Brain microvascular endothelial cell (primary cell): ENCODE measurements around the gene SAAL1.

Experiments
- DNase-seq: peaks from one replicate; pipeline ENCODE4 v3.0.0-alpha.2; 2020
- H3K27ac ChIP-seq: fragments of 250-450 bp; sonication (Bioruptor Pico); 2 replicates; pipeline ENCODE4 v1.5.1; 2020; ENCODE audit warnings: mild to moderate bottlenecking, moderate library complexity
- H3K27me3 ChIP-seq: fragments of 250-450 bp; sonication (Bioruptor Pico); replicated peaks from 2 replicates; pipeline ENCODE4 v1.5.1; 2020; ENCODE audit warnings: mild to moderate bottlenecking
- H3K36me3 ChIP-seq: fragments of 250-450 bp; sonication (Bioruptor Pico); replicated peaks from 2 replicates; pipeline ENCODE4 v1.5.1; 2020; ENCODE audit warnings: mild to moderate bottlenecking
- H3K4me3 ChIP-seq: 2 replicates; pipeline ENCODE4 v1.5.1; 2011; ENCODE audit warnings: low read depth, mild to moderate bottlenecking, control low read depth, low read length, moderate library complexity
- in situ Hi-C: cut with HindIII; loops from 2 replicates; pipeline ENCODE4 v1.10.0; 2017; ENCODE audit warnings: low sequenced_read_pairs, low pct_ligation_motif_present
- TF ChIP-seq, protein P1 (sequence below): IDR thresholded peaks from 2 replicates; pipeline ENCODE4 v1.5.1; 2011; ENCODE audit warnings: low read depth, mild to moderate bottlenecking, moderate library complexity, low read length, control low read depth, inconsistent platforms; ENCODE audit errors: missing control alignments

SAAL1 gene

DNA sequence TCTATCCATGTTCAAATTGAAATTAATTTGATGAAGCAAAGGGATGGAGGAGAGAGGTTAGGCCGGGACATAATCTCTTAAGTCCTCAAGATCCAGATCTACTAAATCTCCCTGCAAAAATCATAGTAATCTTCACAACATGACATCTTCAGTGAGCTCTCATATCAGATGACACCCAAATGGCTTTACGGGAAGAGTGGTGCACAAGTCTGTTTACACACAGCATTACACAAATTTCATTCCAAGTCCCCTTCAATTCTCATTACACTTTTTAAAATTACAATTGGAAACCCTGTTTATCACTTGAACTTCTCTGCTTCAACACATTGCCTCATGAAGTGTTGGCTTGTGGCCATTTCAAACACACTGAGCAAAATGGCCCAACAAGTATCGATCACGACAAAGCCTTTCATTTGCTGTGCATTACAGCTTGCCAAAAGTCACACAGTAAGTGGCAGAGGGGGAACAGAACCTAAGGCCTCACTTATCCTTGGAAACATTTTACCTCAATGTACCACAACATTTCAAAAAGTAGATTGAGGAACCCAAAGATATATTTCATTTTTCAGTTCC is 41.9 kb downstream of the SAAL1 start:
- Histone ChIP-seq H3K27ac (no peak overlapping the region), H3K27me3 (no peaks in the 10 kb centered on the region), H3K36me3 (no peaks in the 10 kb centered on the region), H3K4me3 (no peak overlapping the region)
- no peak for DNase-seq
- in situ Hi-C loops, result no loop called here
- TF ChIP-seq, protein P1, sequence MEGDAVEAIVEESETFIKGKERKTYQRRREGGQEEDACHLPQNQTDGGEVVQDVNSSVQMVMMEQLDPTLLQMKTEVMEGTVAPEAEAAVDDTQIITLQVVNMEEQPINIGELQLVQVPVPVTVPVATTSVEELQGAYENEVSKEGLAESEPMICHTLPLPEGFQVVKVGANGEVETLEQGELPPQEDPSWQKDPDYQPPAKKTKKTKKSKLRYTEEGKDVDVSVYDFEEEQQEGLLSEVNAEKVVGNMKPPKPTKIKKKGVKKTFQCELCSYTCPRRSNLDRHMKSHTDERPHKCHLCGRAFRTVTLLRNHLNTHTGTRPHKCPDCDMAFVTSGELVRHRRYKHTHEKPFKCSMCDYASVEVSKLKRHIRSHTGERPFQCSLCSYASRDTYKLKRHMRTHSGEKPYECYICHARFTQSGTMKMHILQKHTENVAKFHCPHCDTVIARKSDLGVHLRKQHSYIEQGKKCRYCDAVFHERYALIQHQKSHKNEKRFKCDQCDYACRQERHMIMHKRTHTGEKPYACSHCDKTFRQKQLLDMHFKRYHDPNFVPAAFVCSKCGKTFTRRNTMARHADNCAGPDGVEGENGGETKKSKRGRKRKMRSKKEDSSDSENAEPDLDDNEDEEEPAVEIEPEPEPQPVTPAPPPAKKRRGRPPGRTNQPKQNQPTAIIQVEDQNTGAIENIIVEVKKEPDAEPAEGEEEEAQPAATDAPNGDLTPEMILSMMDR, result no peak

- Histone ChIP-seq H3K36me3 (no peaks in the 10 kb centered on the region), H3K27me3 (no peaks in the 10 kb centered on the region), H3K4me3 (no peak overlapping the region), H3K27ac (no peak overlapping the region)
- no peak for DNase-seq
- TF ChIP-seq, protein P1, result no peak
- in situ Hi-C loops, result no loop called here
Measured at GRCh38 chr11:18063125-18063524, 42.8 kb downstream of the SAAL1 start.

DNA sequence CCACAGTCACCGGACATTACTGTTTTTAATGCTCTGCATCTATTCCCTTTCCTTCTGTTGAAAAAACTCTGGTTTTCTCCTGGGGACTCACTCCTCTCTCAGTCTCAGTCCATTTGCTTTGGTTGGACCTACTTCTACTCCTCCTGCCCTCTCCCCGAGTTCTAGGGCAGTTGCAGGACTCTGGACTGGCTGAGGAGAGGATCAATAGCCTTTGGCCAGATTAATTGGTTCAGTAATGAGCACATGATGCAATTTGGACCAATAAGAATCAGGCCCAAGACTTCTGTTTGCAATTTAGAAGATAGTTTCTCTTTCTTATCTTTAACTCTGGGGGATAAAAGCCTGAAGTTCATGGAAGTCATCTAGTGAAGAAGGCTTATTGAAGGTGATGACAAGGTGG is 44.5 kb downstream of the SAAL1 start:
- DNase-seq, result no peak
- Histone ChIP-seq H3K36me3 (no peaks in the 10 kb centered on the region), H3K4me3 (no peak overlapping the region), H3K27ac (no peak overlapping the region), H3K27me3 (no peaks in the 10 kb centered on the region)
- in situ Hi-C loops, result no loop called here
- TF ChIP-seq, protein P1, result no peak

GRCh38 chr11:18056561-18057181 is 49.2 kb downstream of the SAAL1 start:
- DNase-seq, result no peak
- in situ Hi-C loops, result no loop called here
- TF ChIP-seq, protein P1, result no peak

GRCh38 chr11:18054511-18055103 is 51.3 kb downstream of the SAAL1 start:
- Histone ChIP-seq H3K36me3 (no peaks in the 10 kb centered on the region), H3K4me3 (no peak overlapping the region), H3K27ac (no peak overlapping the region), H3K27me3 (no peaks in the 10 kb centered on the region)
- in situ Hi-C loops, result no loop called here
- TF ChIP-seq, protein P1, result no peak
- DNase-seq, result no peak

More at GRCh38 chr11:18056561-18057181, 49.2 kb downstream of the SAAL1 start:
- H3K4me3 ChIP-seq, result no peak overlapping the region
- H3K36me3 ChIP-seq, result no peaks in the 10 kb centered on the region
- no peaks in the 10 kb centered on the region for H3K27me3 ChIP-seq
- H3K27ac ChIP-seq, result no peak overlapping the region
